GM12864 (cell line): ENCODE measurements around the gene FNDC3A.

ENCODE experiments used
- DNase-seq: peaks from one replicate; pipeline ENCODE4 v3.0.0-alpha.2; 2011; ENCODE audit warnings: low read depth
- H3K4me3 ChIP-seq: 2 replicates; pipeline ENCODE4 v1.5.1; 2011; ENCODE audit warnings: mild to moderate bottlenecking, low read depth, low read length, control low read depth
- TF ChIP-seq, protein P1 (sequence below): IDR thresholded peaks from 2 replicates; pipeline ENCODE4 v1.5.1; 2011; ENCODE audit warnings: low read depth, mild to moderate bottlenecking, moderate library complexity, low read length, control low read depth, inconsistent platforms; ENCODE audit errors: missing control alignments

The FNDC3A gene

GRCh38 chr13:49253310-49253709, 277.6 kb downstream of the FNDC3A start:
- no peak overlapping the region for H3K4me3 ChIP-seq
- DNase-seq, result no peak
- TF ChIP-seq, protein P1, sequence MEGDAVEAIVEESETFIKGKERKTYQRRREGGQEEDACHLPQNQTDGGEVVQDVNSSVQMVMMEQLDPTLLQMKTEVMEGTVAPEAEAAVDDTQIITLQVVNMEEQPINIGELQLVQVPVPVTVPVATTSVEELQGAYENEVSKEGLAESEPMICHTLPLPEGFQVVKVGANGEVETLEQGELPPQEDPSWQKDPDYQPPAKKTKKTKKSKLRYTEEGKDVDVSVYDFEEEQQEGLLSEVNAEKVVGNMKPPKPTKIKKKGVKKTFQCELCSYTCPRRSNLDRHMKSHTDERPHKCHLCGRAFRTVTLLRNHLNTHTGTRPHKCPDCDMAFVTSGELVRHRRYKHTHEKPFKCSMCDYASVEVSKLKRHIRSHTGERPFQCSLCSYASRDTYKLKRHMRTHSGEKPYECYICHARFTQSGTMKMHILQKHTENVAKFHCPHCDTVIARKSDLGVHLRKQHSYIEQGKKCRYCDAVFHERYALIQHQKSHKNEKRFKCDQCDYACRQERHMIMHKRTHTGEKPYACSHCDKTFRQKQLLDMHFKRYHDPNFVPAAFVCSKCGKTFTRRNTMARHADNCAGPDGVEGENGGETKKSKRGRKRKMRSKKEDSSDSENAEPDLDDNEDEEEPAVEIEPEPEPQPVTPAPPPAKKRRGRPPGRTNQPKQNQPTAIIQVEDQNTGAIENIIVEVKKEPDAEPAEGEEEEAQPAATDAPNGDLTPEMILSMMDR, result no peak

GRCh38 chr13:49254007-49254406, 278.3 kb downstream of the FNDC3A start:
- no peak overlapping the region for H3K4me3 ChIP-seq
- TF ChIP-seq, protein P1, result no peak
- no peak for DNase-seq

GRCh38 chr13:49256841-49257240, 281.1 kb downstream of the FNDC3A start:
- DNase-seq, result no peak
- TF ChIP-seq, protein P1, result no peak

DNA sequence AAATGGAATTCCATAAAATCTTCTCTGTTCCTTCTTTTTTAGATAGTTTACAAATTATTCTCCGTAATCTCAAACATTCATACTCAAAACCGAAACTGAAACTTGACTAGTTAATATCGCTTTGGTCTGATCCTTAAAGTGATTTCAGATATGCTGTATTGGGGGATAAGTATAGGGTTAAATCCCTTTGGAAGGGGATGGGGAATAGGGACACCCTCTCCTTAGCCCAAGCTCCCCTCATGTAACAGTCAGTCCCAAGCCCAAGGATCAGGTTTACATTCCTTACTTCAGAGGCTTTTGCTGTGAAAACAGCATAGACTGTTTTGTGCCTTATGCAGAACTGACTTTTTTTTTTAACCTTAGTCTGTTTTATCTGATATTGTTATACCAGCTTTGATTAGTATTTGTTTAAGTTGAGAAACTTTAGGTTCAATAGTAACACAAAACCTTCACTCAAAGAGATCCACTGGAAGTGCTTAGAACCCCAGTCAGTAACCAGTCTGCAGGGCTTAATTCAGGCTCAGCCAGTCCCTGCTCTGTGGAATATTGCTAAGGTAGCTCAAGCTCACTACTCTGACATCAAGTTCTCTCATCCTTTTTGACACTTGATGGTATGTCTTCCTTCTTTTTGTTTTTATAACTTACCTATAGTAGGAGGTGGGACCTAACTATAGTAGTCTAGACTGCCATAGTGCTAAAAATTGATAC, 282.5 kb downstream of the FNDC3A start:
- TF ChIP-seq, protein P1, result no peak
- no peak overlapping the region for H3K4me3 ChIP-seq

More at GRCh38 chr13:49256841-49257240, 281.1 kb downstream of the FNDC3A start:
- no peak overlapping the region for H3K4me3 ChIP-seq

More for the DNA sequence above, 282.5 kb downstream of the FNDC3A start:
- no peak for DNase-seq
